HFF-Myc (cell line): ENCODE results near the gene RAC3.
A peak's percentile ranks its signal among the peaks of the same experiment; 100 is the strongest.

Experiments used
- DNase-seq: peaks from one replicate; pipeline ENCODE4 v3.0.0-alpha.2; 2011; ENCODE audit warnings: low read depth; ENCODE audit errors: extremely low read depth
- H3K4me3 ChIP-seq: replicated peaks from 2 replicates; pipeline ENCODE4 v1.5.1; 2011; ENCODE audit warnings: low read depth, mild to moderate bottlenecking, control low read depth, low read length
- TF ChIP-seq, protein P1 (sequence below): IDR thresholded peaks from 2 replicates; pipeline ENCODE4 v1.5.1; 2012; ENCODE audit warnings: mild to moderate bottlenecking, low read depth, low read length, control low read depth; ENCODE audit errors: missing control alignments

The RAC3 gene

DNA sequence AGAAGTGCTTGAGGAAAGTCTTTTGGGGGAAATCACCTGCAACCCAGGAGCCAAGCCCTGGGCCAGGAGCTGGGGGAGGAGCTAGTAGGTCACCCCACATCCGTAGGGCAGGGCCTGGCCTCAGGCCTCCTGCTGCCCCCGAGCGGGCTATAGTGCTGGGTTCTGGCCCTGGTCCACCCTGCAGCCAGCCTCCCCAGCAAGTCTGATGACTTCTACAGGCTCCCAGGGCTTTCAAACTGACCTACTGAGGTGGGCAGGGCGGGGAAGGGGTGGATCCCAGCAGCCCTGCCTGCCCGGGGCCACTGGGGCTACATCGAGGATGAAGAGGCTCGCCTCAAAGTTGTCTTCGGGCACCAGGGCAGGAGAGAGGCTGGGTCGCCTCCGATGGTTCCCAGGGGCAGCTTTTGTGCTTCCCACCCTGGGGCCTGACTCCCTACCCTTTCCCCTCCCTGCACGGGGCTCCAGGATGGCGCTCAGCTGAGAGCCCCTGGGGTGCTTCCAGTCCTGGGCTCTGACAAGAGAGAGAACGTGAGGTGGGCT lies 13.8 kb upstream of the RAC3 start:
- TF ChIP-seq, protein P1, sequence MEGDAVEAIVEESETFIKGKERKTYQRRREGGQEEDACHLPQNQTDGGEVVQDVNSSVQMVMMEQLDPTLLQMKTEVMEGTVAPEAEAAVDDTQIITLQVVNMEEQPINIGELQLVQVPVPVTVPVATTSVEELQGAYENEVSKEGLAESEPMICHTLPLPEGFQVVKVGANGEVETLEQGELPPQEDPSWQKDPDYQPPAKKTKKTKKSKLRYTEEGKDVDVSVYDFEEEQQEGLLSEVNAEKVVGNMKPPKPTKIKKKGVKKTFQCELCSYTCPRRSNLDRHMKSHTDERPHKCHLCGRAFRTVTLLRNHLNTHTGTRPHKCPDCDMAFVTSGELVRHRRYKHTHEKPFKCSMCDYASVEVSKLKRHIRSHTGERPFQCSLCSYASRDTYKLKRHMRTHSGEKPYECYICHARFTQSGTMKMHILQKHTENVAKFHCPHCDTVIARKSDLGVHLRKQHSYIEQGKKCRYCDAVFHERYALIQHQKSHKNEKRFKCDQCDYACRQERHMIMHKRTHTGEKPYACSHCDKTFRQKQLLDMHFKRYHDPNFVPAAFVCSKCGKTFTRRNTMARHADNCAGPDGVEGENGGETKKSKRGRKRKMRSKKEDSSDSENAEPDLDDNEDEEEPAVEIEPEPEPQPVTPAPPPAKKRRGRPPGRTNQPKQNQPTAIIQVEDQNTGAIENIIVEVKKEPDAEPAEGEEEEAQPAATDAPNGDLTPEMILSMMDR: no peak
- DNase-seq: no peak
- H3K4me3 ChIP-seq: no peak overlapping the region

DNA sequence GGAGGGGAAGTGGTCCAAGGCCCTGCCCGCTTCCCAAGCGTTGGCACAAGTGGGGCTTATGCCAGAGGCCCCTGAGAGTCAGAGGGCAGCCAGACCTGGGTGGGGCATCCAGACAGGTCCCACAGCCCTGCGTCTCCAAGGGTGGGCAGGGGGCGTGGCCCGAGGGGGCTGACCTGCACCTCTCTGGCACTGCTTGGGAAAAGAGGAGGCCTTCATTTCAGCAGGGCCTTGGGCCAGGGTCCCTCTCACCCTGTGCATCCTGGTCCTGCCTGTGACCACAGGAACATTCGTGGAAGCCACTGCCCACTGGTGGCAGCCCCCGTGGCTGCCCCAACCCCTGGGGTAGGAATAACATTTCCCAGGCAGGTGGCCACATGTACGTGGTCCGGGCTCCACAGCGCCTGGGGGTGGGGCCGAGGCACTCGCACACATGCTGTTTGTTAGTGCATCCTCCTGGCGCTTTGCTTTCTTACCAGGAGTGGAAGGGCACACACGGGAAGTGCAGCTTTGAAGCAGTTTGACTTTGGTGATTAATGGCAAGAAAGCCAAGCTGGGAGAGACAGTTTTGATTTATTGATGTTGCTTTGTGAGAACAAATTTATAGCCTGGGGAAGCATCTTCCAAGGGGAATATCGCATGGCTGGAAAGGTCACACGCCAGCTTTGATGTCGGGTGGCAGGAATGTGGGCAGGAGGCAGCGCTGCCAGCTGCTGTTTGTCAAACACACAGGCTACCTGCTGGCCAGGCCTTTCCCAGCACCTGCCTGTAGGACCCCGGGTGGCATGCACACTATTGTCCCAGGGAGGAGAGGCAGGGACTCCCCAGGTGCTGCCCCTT lies 13.1 kb upstream of the RAC3 start:
- DNase-seq: no peak
- TF ChIP-seq, protein P1: no peak
- H3K4me3 ChIP-seq: no peak overlapping the region

DNA sequence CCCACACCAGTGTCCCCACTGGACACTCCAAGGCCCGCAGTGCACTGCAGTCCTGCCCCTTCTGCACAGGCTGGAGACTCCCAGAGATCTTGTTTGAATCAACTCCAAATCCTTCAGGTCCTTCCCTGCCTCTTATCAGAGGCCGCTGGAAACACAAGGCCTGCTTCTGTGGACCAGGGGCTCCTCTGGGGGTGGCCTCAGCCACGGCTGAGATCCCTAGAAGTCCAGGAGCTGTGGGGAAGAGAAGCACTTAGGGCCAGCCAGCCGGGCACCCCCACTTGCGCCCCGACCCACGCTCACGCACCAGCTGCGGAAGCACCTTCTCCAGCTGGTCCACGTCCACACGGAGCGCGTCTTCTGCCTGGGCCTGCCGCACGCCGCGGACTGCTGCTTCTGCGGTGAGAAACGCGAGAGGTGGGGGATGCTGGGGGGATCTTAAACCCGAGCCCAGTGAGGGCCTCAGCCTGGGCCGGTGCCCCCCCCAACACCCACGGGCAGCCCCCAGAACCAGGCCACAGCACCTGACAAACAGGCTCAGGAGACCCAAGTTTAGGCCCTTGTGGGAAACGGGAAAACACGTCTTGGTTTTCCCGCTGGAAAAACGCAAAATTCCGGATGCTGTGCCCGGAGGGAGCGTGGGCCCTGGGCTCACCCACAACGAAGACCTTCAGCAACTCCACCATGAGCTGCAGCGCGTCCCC lies 12.3 kb upstream of the RAC3 start:
- no peak for DNase-seq
- H3K4me3 ChIP-seq: no peak overlapping the region
- TF ChIP-seq, protein P1: no peak

GRCh38 chr17:82019690-82020571 lies 11.5 kb upstream of the RAC3 start:
- DNase-seq: no peak
- TF ChIP-seq, protein P1: peak; percentile 79
- H3K4me3 ChIP-seq: no peak overlapping the region

- TF ChIP-seq, protein P1: no peak
- H3K4me3 ChIP-seq: peak overlapping the region; percentile 89
- no peak for DNase-seq
Measured at GRCh38 chr17:82020572-82021106, 10.8 kb upstream of the RAC3 start.

DNA sequence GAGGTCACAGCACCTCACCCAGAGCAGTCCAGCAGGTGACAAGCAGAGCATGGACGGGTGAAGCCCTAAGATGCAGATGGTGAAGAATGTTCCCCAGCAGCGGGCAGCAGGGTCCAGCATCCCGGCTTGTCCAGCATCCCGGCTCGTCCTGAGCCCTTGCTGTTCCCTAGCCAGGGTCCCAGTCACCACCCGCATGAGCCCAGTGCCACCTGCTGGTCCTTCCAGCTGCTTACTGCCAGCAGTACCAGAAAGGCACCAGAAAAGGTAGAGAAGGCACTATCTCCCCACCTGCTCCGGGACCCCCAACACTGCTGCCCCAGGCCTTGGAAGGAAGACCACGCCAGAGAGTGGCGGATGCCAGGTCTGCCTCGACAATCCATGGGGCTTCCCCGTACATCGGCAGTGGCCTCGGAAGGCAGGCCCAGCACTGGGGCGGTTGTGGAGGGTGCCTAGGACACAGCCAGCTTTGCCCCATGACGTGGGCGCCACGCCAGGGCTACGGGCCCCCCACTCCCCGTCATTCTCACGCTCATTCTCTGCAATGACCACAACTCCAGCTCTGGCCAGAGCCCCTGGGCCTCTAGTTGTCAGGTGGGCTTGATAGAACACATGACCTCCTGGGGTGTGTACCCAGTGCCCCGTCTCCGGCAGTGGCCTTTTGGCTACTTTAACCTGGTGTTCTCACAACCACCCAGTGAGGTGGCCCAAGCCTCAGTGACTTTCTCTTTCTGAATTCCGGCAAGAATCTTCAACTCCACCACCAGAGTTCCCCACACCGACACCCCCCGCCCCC lies 10.2 kb upstream of the RAC3 start:
- peak overlapping the region; percentile 89 for H3K4me3 ChIP-seq
- no peak for DNase-seq
- TF ChIP-seq, protein P1: peak; percentile 70
